Measurements from ENCODE around the gene PACSIN3. TPM values are rescaled to one million over a fixed set of nuclear protein-coding genes. Genes with fewer than 3 reads are reported as not detected.

The PACSIN3 gene
- total and polyA plus RNA-seq, 2 of the 13 experiments (the other 11 are each of a cell fraction or from before 2014, with no cell fraction given), result 47.9 to 93.3 TPM

- TF ChIP-seq, protein P1, sequence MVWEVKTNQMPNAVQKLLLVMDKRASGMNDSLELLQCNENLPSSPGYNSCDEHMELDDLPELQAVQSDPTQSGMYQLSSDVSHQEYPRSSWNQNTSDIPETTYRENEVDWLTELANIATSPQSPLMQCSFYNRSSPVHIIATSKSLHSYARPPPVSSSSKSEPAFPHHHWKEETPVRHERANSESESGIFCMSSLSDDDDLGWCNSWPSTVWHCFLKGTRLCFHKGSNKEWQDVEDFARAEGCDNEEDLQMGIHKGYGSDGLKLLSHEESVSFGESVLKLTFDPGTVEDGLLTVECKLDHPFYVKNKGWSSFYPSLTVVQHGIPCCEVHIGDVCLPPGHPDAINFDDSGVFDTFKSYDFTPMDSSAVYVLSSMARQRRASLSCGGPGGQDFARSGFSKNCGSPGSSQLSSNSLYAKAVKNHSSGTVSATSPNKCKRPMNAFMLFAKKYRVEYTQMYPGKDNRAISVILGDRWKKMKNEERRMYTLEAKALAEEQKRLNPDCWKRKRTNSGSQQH (CRISPR knock-in tag; IDR thresholded peaks at IDR 0.05; ENCODE audit: low read depth), result no peak
- TF ChIP-seq NFE2L2 (IDR thresholded peaks at IDR 0.05; ENCODE audit: low read length), result no peak
Measured at GRCh38 chr11:47143322-47143721, 42.9 kb downstream of the PACSIN3 start (continued).

DNA sequence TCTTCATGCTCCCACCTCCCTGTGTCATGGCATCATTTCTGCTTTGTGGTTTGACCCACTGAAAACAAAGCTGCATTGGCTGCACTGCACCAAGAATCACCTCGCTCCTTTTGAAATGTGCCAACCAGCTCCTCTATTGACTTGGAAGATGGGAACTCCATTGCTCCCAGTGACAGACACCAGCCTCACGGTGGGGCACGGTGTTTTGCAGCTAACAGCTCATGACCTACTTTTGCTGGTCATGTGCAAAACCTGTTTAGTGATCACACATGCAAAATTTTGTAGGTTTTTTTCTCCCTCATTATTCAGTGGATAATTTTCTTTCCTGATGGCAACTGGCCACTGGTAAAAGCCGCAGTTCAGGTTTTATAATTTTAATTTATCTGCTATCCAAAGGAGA, 46.4 kb downstream of the PACSIN3 start:
- CTCF ChIA-PET (ENCODE audit: low intra/inter-chr PET ratio, low total read pairs), result no interaction called here
- TF ChIP-seq BRD4 (CRISPR knock-in tag; IDR thresholded peaks at IDR 0.05) (no peak), SETDB1 (CRISPR knock-in tag; IDR thresholded peaks at IDR 0.05; ENCODE audit: borderline replicate concordance) (no peak), FOXA3 (CRISPR knock-in tag; IDR thresholded peaks at IDR 0.05) (no peak), SP2 (CRISPR knock-in tag; IDR thresholded peaks at IDR 0.05) (no peak), NR2F6 (IDR thresholded peaks at IDR 0.05) (no peak), NR2F6 (CRISPR knock-in tag; IDR thresholded peaks at IDR 0.05) (no peak), ZNF496 (CRISPR knock-in tag; IDR thresholded peaks at IDR 0.05; ENCODE audit: insufficient replicate concordance) (no peak), ISL2 (CRISPR knock-in tag; IDR thresholded peaks at IDR 0.05) (no peak), ZNF446 (CRISPR knock-in tag; IDR thresholded peaks at IDR 0.05) (no peak)
- TF ChIP-seq, protein P2, sequence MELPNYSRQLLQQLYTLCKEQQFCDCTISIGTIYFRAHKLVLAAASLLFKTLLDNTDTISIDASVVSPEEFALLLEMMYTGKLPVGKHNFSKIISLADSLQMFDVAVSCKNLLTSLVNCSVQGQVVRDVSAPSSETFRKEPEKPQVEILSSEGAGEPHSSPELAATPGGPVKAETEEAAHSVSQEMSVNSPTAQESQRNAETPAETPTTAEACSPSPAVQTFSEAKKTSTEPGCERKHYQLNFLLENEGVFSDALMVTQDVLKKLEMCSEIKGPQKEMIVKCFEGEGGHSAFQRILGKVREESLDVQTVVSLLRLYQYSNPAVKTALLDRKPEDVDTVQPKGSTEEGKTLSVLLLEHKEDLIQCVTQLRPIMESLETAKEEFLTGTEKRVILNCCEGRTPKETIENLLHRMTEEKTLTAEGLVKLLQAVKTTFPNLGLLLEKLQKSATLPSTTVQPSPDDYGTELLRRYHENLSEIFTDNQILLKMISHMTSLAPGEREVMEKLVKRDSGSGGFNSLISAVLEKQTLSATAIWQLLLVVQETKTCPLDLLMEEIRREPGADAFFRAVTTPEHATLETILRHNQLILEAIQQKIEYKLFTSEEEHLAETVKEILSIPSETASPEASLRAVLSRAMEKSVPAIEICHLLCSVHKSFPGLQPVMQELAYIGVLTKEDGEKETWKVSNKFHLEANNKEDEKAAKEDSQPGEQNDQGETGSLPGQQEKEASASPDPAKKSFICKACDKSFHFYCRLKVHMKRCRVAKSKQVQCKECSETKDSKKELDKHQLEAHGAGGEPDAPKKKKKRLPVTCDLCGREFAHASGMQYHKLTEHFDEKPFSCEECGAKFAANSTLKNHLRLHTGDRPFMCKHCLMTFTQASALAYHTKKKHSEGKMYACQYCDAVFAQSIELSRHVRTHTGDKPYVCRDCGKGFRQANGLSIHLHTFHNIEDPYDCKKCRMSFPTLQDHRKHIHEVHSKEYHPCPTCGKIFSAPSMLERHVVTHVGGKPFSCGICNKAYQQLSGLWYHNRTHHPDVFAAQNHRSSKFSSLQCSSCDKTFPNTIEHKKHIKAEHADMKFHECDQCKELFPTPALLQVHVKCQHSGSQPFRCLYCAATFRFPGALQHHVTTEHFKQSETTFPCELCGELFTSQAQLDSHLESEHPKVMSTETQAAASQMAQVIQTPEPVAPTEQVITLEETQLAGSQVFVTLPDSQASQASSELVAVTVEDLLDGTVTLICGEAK (IDR thresholded peaks at IDR 0.05), result no peak
- TF ChIP-seq, protein P2 (CRISPR knock-in tag; IDR thresholded peaks at IDR 0.05), result no peak

More for the DNA sequence above, 46.4 kb downstream of the PACSIN3 start:
- no peaks in the 10 kb centered on the region for H3K27me3 ChIP-seq (ENCODE audit: control insufficient read depth in 1 of 2, insufficient read depth in 2 of 2, low read length in 2 of 2)
- no peak overlapping the region for H3K4me2 ChIP-seq (ENCODE audit: low read depth, low read length)
- no peaks in the 10 kb centered on the region for H3K4me1 ChIP-seq (ENCODE audit: insufficient read depth, low read length)
- DNase-seq (ENCODE audit: low spot score) (no peak), FAIRE-seq (no peak), ATAC-seq (no peak)
- in situ Hi-C loops (cut with HindIII; ENCODE audit: extremely low pct_ligation_motif_present, low pct_unique_long_range_greater_than_20kb) (no loop called here), intact Hi-C loops (cut with micrococcal nuclease; ENCODE audit: unreplicated experiment) (no loop called here)
- no peak overlapping the region for H3K27ac ChIP-seq (ENCODE audit: extremely low read length, insufficient read depth, low read length)
- no TSS peak for BruUV-seq (replicated peaks)
- peaks cover 0 to 3% of the 10 kb centered on the region in 2 experiments; a peak in 1 of 5 replicates for H3K36me3 ChIP-seq (replicated peaks in 1 of 2; ENCODE audit: control insufficient read depth in 1 of 2, insufficient read depth in 2 of 2, low read length in 2 of 2)
- no peak overlapping the region for H2AFZ ChIP-seq (ENCODE audit: low read length)
- no peak overlapping the region for H3K9ac ChIP-seq (ENCODE audit: insufficient read depth, low read depth, low read length)
- H3K4me3 ChIP-seq (replicated peaks in 1 of 3; ENCODE audit: insufficient read depth in 1 of 3, low read depth in 2 of 3, low read length in 3 of 3), result no peak overlapping the region
- no peaks in the 10 kb centered on the region for H3K9me3 ChIP-seq (ENCODE audit: low read length)
- POLR2A ChIA-PET, result no interaction called here
- H4K20me1 ChIP-seq (ENCODE audit: insufficient read depth, low read length), result no peaks in the 10 kb centered on the region
- H3K79me2 ChIP-seq (ENCODE audit: insufficient read depth, low read length), result no peaks in the 10 kb centered on the region
- 90% methylated on average over 4 of the region's 4 CpGs for WGBS (ENCODE audit: low lambda C conversion rate)
